ENCODE results near the gene MYBPC2.

The MYBPC2 gene

GRCh38 chr19:50488389-50489194, 55.9 kb downstream of the MYBPC2 start:
- DNase-seq (ENCODE audit: low spot score) = no peak
- TF ChIP-seq, protein P1, sequence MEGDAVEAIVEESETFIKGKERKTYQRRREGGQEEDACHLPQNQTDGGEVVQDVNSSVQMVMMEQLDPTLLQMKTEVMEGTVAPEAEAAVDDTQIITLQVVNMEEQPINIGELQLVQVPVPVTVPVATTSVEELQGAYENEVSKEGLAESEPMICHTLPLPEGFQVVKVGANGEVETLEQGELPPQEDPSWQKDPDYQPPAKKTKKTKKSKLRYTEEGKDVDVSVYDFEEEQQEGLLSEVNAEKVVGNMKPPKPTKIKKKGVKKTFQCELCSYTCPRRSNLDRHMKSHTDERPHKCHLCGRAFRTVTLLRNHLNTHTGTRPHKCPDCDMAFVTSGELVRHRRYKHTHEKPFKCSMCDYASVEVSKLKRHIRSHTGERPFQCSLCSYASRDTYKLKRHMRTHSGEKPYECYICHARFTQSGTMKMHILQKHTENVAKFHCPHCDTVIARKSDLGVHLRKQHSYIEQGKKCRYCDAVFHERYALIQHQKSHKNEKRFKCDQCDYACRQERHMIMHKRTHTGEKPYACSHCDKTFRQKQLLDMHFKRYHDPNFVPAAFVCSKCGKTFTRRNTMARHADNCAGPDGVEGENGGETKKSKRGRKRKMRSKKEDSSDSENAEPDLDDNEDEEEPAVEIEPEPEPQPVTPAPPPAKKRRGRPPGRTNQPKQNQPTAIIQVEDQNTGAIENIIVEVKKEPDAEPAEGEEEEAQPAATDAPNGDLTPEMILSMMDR (IDR thresholded peaks at IDR 0.05; ENCODE audit: extremely low read depth, missing control alignments) = no peak

DNA sequence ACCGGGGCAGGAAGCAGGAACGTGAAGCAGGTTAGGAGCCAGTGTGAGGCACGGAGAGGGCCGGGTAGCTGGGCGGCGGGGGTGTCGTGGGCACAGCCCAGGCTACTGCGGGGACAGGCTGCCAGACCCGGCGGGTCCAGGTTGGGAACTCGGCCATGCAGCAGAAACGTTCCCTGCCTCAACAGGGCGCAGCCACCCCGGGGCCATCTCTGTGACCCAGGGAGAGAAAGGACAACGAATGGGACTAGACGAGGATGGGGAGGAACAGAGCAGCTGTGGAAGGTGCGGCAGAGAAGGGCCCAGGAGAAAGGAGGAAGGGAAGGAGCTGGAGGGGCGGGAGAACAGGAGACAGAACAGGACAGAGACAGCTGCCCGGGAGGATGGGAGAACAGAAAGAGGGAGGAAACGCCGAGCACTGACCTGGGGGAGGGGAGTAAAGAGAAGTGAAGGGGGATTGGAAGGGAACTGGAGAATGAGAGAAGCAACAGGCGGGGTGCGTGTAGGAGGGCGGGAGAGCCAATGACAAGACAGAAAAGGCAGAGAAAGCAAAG, 56.8 kb downstream of the MYBPC2 start:
- no peak for DNase-seq (ENCODE audit: low spot score)
- TF ChIP-seq, protein P1 (IDR thresholded peaks at IDR 0.05; ENCODE audit: extremely low read depth, missing control alignments) = no peak

DNA sequence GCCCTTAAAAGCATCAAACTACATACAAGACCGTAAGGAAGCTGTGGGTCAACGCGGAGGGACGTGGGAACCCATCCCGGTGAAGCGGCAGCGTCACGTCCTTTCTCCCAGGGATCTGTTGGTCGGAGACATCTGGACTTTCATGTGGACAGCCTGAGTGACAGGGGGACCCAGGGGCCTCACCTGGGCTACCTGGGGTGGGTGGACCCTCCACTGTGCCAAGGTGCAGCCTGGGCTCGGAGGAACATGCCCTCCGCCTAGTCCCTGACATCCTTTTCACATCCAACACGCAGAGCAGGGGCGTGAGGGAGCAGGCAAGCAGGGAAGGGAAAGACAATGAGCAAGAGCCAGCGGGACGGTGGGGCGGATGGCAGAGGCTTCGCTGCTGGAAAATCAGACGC, 57.7 kb downstream of the MYBPC2 start:
- TF ChIP-seq, protein P1 (IDR thresholded peaks at IDR 0.05; ENCODE audit: extremely low read depth, missing control alignments) = no peak
- no peak for DNase-seq (ENCODE audit: low spot score)

GRCh38 chr19:50490991-50491472, 58.3 kb downstream of the MYBPC2 start:
- no peak for DNase-seq (ENCODE audit: low spot score)
- TF ChIP-seq, protein P1 (IDR thresholded peaks at IDR 0.05; ENCODE audit: extremely low read depth, missing control alignments) = no peak

GRCh38 chr19:50492303-50493052, 59.8 kb downstream of the MYBPC2 start:
- no peak for DNase-seq (ENCODE audit: low spot score)
- TF ChIP-seq, protein P1 (IDR thresholded peaks at IDR 0.05; ENCODE audit: extremely low read depth, missing control alignments) = no peak

DNA sequence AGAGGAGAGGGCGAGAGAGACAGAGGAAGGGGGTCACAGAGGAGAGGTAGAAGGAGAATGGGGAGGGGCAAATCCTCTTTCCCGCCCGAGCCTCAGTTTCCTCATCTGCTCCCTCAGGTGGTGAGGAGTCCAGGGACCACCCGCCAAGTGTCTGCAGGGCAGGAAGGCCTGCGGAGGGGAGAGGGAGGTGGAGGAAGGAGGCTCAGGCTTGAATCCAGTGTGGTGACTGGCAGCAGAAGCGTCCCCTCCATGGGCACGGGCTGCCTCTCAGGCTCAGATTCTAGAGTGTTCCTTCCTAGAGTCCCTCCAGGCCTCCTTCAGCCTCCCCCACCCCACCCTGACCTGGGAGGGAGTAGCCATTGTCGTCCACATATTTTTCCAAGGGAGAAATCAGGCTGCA, 60.5 kb downstream of the MYBPC2 start:
- no peak for DNase-seq (ENCODE audit: low spot score)
- TF ChIP-seq, protein P1 (IDR thresholded peaks at IDR 0.05; ENCODE audit: extremely low read depth, missing control alignments) = no peak
